Measurements from ENCODE around the gene DEPDC1B.

GRCh38 chr5:60640901-60641300 is 59.1 kb downstream of the DEPDC1B start:
- TF ChIP-seq ZFP30 (CRISPR knock-in tag; IDR thresholded peaks at IDR 0.05), result no peak
- TF ChIP-seq CREB5 (CRISPR knock-in tag; IDR thresholded peaks at IDR 0.05; ENCODE audit: low read depth), result no peak
- no peak for TF ChIP-seq PATZ1 (CRISPR knock-in tag; IDR thresholded peaks at IDR 0.05; ENCODE audit: borderline replicate concordance)
- no peak for TF ChIP-seq GLIS3 (CRISPR knock-in tag; IDR thresholded peaks at IDR 0.05)
- no peak for TF ChIP-seq RARB (CRISPR knock-in tag; IDR thresholded peaks at IDR 0.05)
- no peak for TF ChIP-seq TCF4 (CRISPR knock-in tag; IDR thresholded peaks at IDR 0.05; ENCODE audit: borderline replicate concordance)
- TF ChIP-seq POU6F1 (CRISPR knock-in tag; IDR thresholded peaks at IDR 0.05; ENCODE audit: borderline replicate concordance, low read depth), result no peak
- TF ChIP-seq OSR1 (CRISPR knock-in tag; IDR thresholded peaks at IDR 0.05), result no peak
- no peak for TF ChIP-seq ZFP3 (CRISPR knock-in tag; IDR thresholded peaks at IDR 0.05)
- no peak for TF ChIP-seq CSDC2 (CRISPR knock-in tag; IDR thresholded peaks at IDR 0.05)
- no peak for TF ChIP-seq ZC3H10 (CRISPR knock-in tag; IDR thresholded peaks at IDR 0.05)
- TF ChIP-seq TSHZ2 (CRISPR knock-in tag; IDR thresholded peaks at IDR 0.05), result no peak
- no peak for TF ChIP-seq ISL1 (CRISPR knock-in tag; IDR thresholded peaks at IDR 0.05)
- no peak for TF ChIP-seq ZNF70 (CRISPR knock-in tag; IDR thresholded peaks at IDR 0.05)

Measured in SK-N-SH treated with all-trans-retinoic acid at 6 μM for 48 hours (cell line).